Trophoblast cell (in vitro differentiated cells and primary cell): ENCODE results near the gene ZNF766. TPM values are rescaled to one million over a fixed set of nuclear protein-coding genes. Genes with fewer than 3 reads are reported as not detected.

ENCODE experiments used
- DNase-seq, 2 donors: peaks; one replicate each; pipeline ENCODE4 v3.0.0-alpha.2; 2016
- H2AFZ ChIP-seq: 2 replicates; pipeline ENCODE4 v1.6.1; 2013; ENCODE audit warnings: low read length, moderate library complexity, mild to moderate bottlenecking; ENCODE audit not compliant: insufficient read depth, poor library complexity
- H2AK5ac ChIP-seq: 2 replicates; pipeline ENCODE4 v1.6.1; 2013; ENCODE audit warnings: mild to moderate bottlenecking, low read length
- H2BK120ac ChIP-seq: 2 replicates; pipeline ENCODE4 v1.6.1; 2013; ENCODE audit warnings: low read length, mild to moderate bottlenecking, moderate library complexity; ENCODE audit not compliant: insufficient read depth, poor library complexity
- H2BK12ac ChIP-seq: 2 replicates; pipeline ENCODE4 v1.6.1; 2013; ENCODE audit warnings: mild to moderate bottlenecking, low read length, moderate library complexity
- H2BK5ac ChIP-seq: 2 replicates; pipeline ENCODE4 v1.6.1; 2013; ENCODE audit warnings: low read length, low read depth, moderate library complexity, mild to moderate bottlenecking; ENCODE audit not compliant: poor library complexity
- H3K14ac ChIP-seq: 2 replicates; pipeline ENCODE4 v1.6.1; 2013; ENCODE audit warnings: mild to moderate bottlenecking, low read length
- H3K18ac ChIP-seq: 2 replicates; pipeline ENCODE4 v1.6.1; 2013; ENCODE audit warnings: mild to moderate bottlenecking, low read length
- H3K23ac ChIP-seq: 2 replicates; pipeline ENCODE4 v1.6.1; 2013; ENCODE audit warnings: low read length
- H3K27ac ChIP-seq: 2 replicates; pipeline ENCODE4 v1.5.1; 2013; ENCODE audit warnings: low read depth, mild to moderate bottlenecking, inconsistent platforms, low read length, moderate library complexity
- H3K27me3 ChIP-seq: 2 replicates; pipeline ENCODE4 v1.6.1; 2013; ENCODE audit warnings: inconsistent platforms, mild to moderate bottlenecking, low read length, moderate library complexity; ENCODE audit not compliant: insufficient read depth
- H3K36me3 ChIP-seq, 2 experiments: 1 replicate in 1 of 2; 2 replicates in 1 of 2; pipeline ENCODE4 v1.6.1; 2013; ENCODE audit warnings: low read length in 2 of 2, mild to moderate bottlenecking in 2 of 2, moderate library complexity in 1 of 2; ENCODE audit not compliant: insufficient read depth in 2 of 2, control insufficient read depth in 1 of 2
- H3K4ac ChIP-seq: 2 replicates; pipeline ENCODE4 v1.6.1; 2013; ENCODE audit warnings: low read depth, mild to moderate bottlenecking, low read length, moderate library complexity
- H3K4me1 ChIP-seq, 2 experiments: 1 replicate in 1 of 2; 2 replicates in 1 of 2; pipeline ENCODE4 v1.6.1; 2013; ENCODE audit warnings: low read length in 2 of 2, mild to moderate bottlenecking in 2 of 2, moderate library complexity in 1 of 2; ENCODE audit not compliant: insufficient read depth in 2 of 2, control insufficient read depth in 1 of 2
- H3K4me2 ChIP-seq: 2 replicates; pipeline ENCODE4 v1.6.1; 2013; ENCODE audit warnings: inconsistent platforms, mild to moderate bottlenecking, low read length, moderate library complexity
- H3K4me3 ChIP-seq: 2 replicates; pipeline ENCODE4 v1.5.1; 2013; ENCODE audit warnings: mild to moderate bottlenecking, low read depth, low read length, inconsistent platforms
- H3K79me1 ChIP-seq: one replicate; pipeline ENCODE4 v1.6.1; 2013; ENCODE audit warnings: low read length
- H3K79me2 ChIP-seq: 2 replicates; pipeline ENCODE4 v1.6.1; 2013; ENCODE audit warnings: low read length, mild to moderate bottlenecking; ENCODE audit not compliant: control insufficient read depth, insufficient read depth, poor library complexity
- H3K9ac ChIP-seq: 2 replicates; pipeline ENCODE4 v1.6.1; 2013; ENCODE audit warnings: mild to moderate bottlenecking, low read length
- H3K9me3 ChIP-seq: 2 replicates; pipeline ENCODE4 v1.6.1; 2013; ENCODE audit warnings: low read depth, mild to moderate bottlenecking, control low read depth, inconsistent platforms, low read length; ENCODE audit not compliant: insufficient read depth
- H4K12ac ChIP-seq: 2 replicates; pipeline ENCODE4 v1.6.1; 2013; ENCODE audit warnings: low read depth, mild to moderate bottlenecking, low read length, moderate library complexity
- H4K8ac ChIP-seq: 2 replicates; pipeline ENCODE4 v1.6.1; 2013; ENCODE audit warnings: low read depth, mild to moderate bottlenecking, low read length, moderate library complexity
- H4K91ac ChIP-seq: one replicate; pipeline ENCODE4 v1.6.1; 2013; ENCODE audit warnings: low read depth, mild to moderate bottlenecking, low read length, moderate library complexity
- WGBS: extraction: QIAGEN DNeasy Blood & Tissue Kit; methylation state at CpG from one replicate; pipeline ENCODE4 v1.1.7; 2013; ENCODE audit warnings: missing lambda C conversion rate; ENCODE audit not compliant: insufficient read length, insufficient coverage; ENCODE audit errors: extremely low coverage; 5-methylcytosine and 5-hydroxymethylcytosine counted together
- polyA plus RNA-seq: library from polyadenylated mRNA; stranded (reverse); fragments of 200-250 nt; gene quantifications from 2 replicates; pipeline ENCODE4 v1.2.3, GENCODE V29; 2013

The ZNF766 gene
- polyA plus RNA-seq, result 14.6 and 16.6 TPM in 2 replicates

DNA sequence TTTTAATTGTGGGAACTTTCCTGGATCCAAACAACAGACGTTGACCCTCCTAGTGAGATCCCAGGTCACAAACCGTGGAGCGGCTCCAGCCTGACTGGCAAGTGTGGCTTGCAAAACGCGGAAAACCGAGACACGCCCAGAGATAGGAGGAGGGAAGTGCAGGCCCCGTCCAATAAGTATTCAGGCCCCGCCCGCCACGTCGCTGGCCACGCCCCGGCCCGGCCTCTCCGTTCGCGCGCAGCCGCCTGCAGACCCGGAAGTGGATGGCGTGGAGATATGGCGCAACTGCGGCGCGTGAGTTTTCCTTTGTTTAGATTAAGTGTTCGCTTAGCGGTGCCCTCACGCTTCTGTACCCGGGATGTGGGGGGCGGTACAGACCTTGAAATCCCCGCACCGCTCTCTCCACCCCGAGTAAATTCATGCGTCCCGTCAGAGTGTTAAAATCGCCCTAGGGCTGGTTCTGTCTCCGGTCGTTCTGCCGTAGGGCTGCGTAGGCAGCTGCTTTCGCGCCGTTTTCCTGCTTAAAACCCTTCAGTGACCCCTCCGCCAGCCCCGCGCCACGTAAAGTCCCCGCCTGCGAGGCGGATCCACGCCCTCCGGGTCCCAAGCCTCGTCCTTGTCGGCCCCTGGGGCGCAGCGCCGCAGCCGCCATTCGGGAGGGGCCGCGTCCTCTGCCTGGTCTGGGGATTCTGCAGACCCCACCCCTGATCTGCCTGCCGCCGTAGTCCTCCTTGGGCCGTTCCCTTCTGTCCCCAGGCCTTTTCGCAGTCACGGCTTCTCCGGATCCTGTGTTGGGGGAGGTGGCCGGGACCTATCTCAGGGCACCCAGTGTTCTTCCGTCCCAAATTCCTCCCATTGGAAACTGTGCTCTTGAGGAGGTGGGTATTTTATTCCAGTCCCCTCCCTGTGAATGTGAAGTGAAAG is at the start of gene ZNF766:
TSS of gene ZNF766 (plus strand) at position 250 of the 924 bp plus-strand sequence. CDS start at position 277, 27 bp downstream.
- H4K8ac ChIP-seq, result peak within 1 kb of the TSS; percentile 86
- H3K23ac ChIP-seq, result no peak within 1 kb of the TSS
- H3K4me1 ChIP-seq, result peaks cover 0 to 2% of the 10 kb centered on the region in 2 experiments
- peak within 1 kb of the TSS; percentile 82 for H2BK120ac ChIP-seq
- H2BK12ac ChIP-seq, result no peak within 1 kb of the TSS
- no peaks in the 10 kb centered on the region for H3K9me3 ChIP-seq
- peak within 1 kb of the TSS; percentile 64 for H3K4me2 ChIP-seq
- peak within 1 kb of the TSS; percentile 26 for H2AFZ ChIP-seq
- peak within 1 kb of the TSS; percentile 97 for H3K18ac ChIP-seq
- peak within 1 kb of the TSS; percentile 90 for H3K27ac ChIP-seq
- peak within 1 kb of the TSS; percentile 91 for H4K91ac ChIP-seq
- peak within 1 kb of the TSS; percentile 94 for H3K9ac ChIP-seq
- H4K12ac ChIP-seq, result peak within 1 kb of the TSS; percentile 82
- no peaks in the 10 kb centered on the region for H3K27me3 ChIP-seq
- H3K79me1 ChIP-seq, result peaks cover 6% of the 10 kb centered on the region
- H3K36me3 ChIP-seq, result peaks cover 9% of the 10 kb centered on the region in 2 experiments
- H2AK5ac ChIP-seq, result peak within 1 kb of the TSS; percentile 73
- peak; percentile 97 to 98 for DNase-seq
- peak within 1 kb of the TSS; percentile 94 for H3K4me3 ChIP-seq
- peak within 1 kb of the TSS; percentile 90 for H3K4ac ChIP-seq
- WGBS, result no CpG with 5 or more reads among the region's 70 CpGs
- H3K14ac ChIP-seq, result peak within 1 kb of the TSS; percentile 94
- H3K79me2 ChIP-seq, result peaks cover 13% of the 10 kb centered on the region
- H2BK5ac ChIP-seq, result peak within 1 kb of the TSS; percentile 84

DNA sequence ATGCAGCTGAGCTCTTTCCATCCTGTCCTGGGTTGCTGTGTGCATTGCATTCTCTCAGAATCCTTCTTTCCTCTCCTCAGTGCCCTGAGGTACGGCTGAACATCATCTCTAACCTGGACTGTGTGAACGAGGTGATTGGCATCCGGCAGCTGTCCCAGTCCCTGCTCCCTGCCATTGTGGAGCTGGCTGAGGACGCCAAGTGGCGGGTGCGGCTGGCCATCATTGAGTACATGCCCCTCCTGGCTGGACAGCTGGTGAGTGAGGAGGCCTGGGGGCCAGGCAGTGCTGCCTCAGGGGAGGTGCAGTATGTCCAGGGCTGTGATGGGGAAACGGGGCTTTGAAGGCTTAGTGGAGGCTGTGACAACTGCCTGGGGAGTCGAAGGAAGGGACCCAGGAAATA is 49.8 kb upstream of the ZNF766 start:
- H2BK12ac ChIP-seq, result no peak overlapping the region
- no peak overlapping the region for H3K18ac ChIP-seq
- H3K27ac ChIP-seq, result no peak overlapping the region
- no peak overlapping the region for H2BK5ac ChIP-seq
- H3K14ac ChIP-seq, result no peak overlapping the region
- no peak overlapping the region for H4K12ac ChIP-seq
- no peak for DNase-seq
- no CpG with 5 or more reads among the region's 8 CpGs for WGBS
- H3K4me2 ChIP-seq, result no peak overlapping the region
- H3K36me3 ChIP-seq, result peaks cover 67 to 81% of the 10 kb centered on the region in 2 experiments
- H3K4me3 ChIP-seq, result no peak overlapping the region
- no peak overlapping the region for H2AFZ ChIP-seq
- H4K91ac ChIP-seq, result no peak overlapping the region
- no peaks in the 10 kb centered on the region for H3K4me1 ChIP-seq
- H2BK120ac ChIP-seq, result no peak overlapping the region
- no peaks in the 10 kb centered on the region for H3K79me1 ChIP-seq
- no peak overlapping the region for H4K8ac ChIP-seq
- no peak overlapping the region for H2AK5ac ChIP-seq
- no peak overlapping the region for H3K9ac ChIP-seq
- peaks cover 2% of the 10 kb centered on the region for H3K9me3 ChIP-seq
- H3K79me2 ChIP-seq, result no peaks in the 10 kb centered on the region
- no peaks in the 10 kb centered on the region for H3K27me3 ChIP-seq
- H3K23ac ChIP-seq, result no peak overlapping the region
- no peak overlapping the region for H3K4ac ChIP-seq

DNA sequence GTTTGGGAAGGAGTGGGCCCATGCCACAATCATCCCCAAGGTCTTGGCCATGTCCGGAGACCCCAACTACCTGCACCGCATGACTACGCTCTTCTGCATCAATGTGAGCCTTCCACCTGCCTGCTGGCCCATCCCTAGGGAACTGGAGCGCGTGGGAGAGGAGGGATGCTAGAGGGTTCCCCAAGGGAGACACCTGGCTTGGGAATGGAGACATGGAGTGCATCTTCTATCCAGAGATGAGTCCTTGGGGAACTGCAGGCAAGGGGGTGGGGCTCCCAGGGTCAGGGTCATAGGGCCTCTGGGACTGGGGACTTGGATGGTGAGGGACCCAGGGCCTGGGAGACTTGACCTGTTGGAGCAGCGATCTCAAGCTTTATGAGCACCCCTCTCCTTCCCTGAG is 48.4 kb upstream of the ZNF766 start:
- no peak overlapping the region for H2AFZ ChIP-seq
- no peak overlapping the region for H2BK120ac ChIP-seq
- H3K79me1 ChIP-seq, result no peaks in the 10 kb centered on the region
- H2BK12ac ChIP-seq, result no peak overlapping the region
- H3K18ac ChIP-seq, result no peak overlapping the region
- DNase-seq, result no peak
- H4K8ac ChIP-seq, result no peak overlapping the region
- H3K27ac ChIP-seq, result no peak overlapping the region
- no peak overlapping the region for H3K9ac ChIP-seq
- H3K4me3 ChIP-seq, result no peak overlapping the region
- no peaks in the 10 kb centered on the region for H3K4me1 ChIP-seq
- no peaks in the 10 kb centered on the region for H3K27me3 ChIP-seq
- H3K23ac ChIP-seq, result no peak overlapping the region
- no peak overlapping the region for H2BK5ac ChIP-seq
- WGBS, result no CpG with 5 or more reads among the region's 6 CpGs
- no peak overlapping the region for H4K91ac ChIP-seq
- no peak overlapping the region for H3K4ac ChIP-seq
- H3K36me3 ChIP-seq, result peaks cover 65 to 80% of the 10 kb centered on the region in 2 experiments
- H4K12ac ChIP-seq, result no peak overlapping the region
- H3K79me2 ChIP-seq, result no peaks in the 10 kb centered on the region
- no peak overlapping the region for H2AK5ac ChIP-seq
- no peak overlapping the region for H3K4me2 ChIP-seq
- no peak overlapping the region for H3K14ac ChIP-seq
- H3K9me3 ChIP-seq, result peaks cover 3% of the 10 kb centered on the region

DNA sequence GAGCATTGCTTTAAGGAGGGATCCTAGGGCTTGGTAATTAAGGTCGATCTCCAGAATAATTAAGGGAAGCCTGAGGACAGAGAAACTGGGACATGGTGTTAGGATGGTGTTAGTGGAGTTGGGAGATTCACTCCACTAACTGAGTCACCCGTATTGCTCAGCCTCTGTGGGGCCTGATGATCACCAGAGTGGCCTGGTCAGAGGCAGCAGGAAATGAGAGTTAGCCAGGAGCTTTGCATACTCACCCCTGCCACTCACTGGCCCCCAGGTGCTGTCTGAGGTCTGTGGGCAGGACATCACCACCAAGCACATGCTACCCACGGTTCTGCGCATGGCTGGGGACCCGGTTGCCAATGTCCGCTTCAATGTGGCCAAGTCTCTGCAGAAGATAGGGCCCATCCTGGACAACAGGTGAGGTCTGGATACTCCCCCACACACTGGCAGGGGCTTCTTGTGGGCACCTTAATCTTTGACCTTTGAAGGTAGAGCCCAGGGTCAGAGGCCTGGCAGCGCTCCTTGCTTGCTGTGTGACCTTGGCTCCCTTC is 47.5 kb upstream of the ZNF766 start:
- Histone ChIP-seq H2BK5ac (no peak overlapping the region), H4K12ac (peak overlapping the region; percentile 46), H3K9me3 (peaks cover 4% of the 10 kb centered on the region), H3K14ac (no peak overlapping the region), H3K4me3 (no peak overlapping the region), H2AFZ (no peak overlapping the region), H2BK120ac (no peak overlapping the region), H3K36me3 (peaks cover 61 to 80% of the 10 kb centered on the region in 2 experiments), H4K91ac (no peak overlapping the region), H3K18ac (no peak overlapping the region), H2BK12ac (no peak overlapping the region), H3K23ac (no peak overlapping the region), H3K9ac (no peak overlapping the region), H3K27ac (no peak overlapping the region), H3K4me2 (no peak overlapping the region), H3K79me1 (no peaks in the 10 kb centered on the region), H3K4me1 (no peaks in the 10 kb centered on the region), H2AK5ac (no peak overlapping the region), H3K4ac (no peak overlapping the region), H4K8ac (no peak overlapping the region), H3K79me2 (no peaks in the 10 kb centered on the region), H3K27me3 (no peaks in the 10 kb centered on the region)
- WGBS, result no CpG with 5 or more reads among the region's 7 CpGs
- DNase-seq, result no peak
